Neural progenitor cell (in vitro differentiated cells): ENCODE results near the gene MACROD2.

ENCODE experiments used
- EZH2 ChIP-seq: fragments of 200-600 bp; sonication (generic); IDR thresholded peaks from 2 replicates; pipeline ENCODE4 v1.6.1; 2017; ENCODE audit warnings: antibody characterized with exemption, mild to moderate bottlenecking, moderate library complexity
- TF ChIP-seq, protein P1 (sequence below): fragments of 200-600 bp; sonication (generic); IDR thresholded peaks from 2 replicates; pipeline ENCODE4 v1.5.1; 2017; ENCODE audit warnings: antibody characterized with exemption, mild to moderate bottlenecking

- TF ChIP-seq, protein P1, sequence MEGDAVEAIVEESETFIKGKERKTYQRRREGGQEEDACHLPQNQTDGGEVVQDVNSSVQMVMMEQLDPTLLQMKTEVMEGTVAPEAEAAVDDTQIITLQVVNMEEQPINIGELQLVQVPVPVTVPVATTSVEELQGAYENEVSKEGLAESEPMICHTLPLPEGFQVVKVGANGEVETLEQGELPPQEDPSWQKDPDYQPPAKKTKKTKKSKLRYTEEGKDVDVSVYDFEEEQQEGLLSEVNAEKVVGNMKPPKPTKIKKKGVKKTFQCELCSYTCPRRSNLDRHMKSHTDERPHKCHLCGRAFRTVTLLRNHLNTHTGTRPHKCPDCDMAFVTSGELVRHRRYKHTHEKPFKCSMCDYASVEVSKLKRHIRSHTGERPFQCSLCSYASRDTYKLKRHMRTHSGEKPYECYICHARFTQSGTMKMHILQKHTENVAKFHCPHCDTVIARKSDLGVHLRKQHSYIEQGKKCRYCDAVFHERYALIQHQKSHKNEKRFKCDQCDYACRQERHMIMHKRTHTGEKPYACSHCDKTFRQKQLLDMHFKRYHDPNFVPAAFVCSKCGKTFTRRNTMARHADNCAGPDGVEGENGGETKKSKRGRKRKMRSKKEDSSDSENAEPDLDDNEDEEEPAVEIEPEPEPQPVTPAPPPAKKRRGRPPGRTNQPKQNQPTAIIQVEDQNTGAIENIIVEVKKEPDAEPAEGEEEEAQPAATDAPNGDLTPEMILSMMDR = no peak
- TF ChIP-seq EZH2 = no peak
Observed at GRCh38 chr20:15547119-15547518, 1551.8 kb downstream of the MACROD2 start.
